ENCODE results near the gene TNIK. TPM values are rescaled to one million over a fixed set of nuclear protein-coding genes. Genes with fewer than 3 reads are reported as not detected.

The TNIK gene
- total RNA-seq, 3 donors from 2014 or later, result 7.4 to 17.6 (median 10.2) TPM

DNA sequence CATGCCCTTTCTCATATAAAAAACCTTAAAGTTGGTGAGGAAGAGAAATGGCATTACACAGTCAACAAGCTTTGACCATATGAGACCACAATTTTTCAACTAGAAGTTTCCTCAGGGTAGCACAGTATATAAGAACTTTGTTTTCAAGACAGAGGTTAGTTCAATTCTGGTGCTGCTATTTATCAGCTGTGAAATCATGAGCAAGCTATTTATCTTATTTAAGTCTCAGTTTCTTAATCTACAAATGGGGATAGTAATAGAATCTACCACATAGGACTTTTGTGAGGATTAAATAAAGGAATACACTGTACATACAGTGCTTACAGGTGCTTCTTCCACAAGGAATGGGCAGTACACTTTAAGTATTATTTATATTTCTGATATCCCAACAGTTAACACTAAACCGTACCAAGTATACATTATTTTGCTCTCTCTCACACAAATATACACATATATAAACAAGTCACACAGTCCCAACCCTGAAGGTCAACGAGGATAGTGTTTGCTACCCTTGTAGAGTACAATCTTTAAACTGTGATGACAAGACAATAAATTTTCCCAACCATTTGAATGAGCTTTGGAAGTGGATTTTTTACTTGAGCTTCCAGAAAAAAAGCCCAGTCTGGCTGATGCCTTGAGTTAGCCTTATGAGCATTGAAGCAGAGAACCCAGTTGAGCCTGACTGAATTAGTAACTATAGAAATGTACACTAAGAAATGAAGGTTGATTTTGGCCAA lies 178.8 kb downstream of the TNIK start:
- no peaks in the 10 kb centered on the region for H3K4me1 ChIP-seq
- H3K27me3 ChIP-seq, result no peaks in the 10 kb centered on the region
- TF ChIP-seq POLR2AphosphoS5 (IDR thresholded peaks at IDR 0.05), result no peak
- no peak for TF ChIP-seq POLR2A (IDR thresholded peaks at IDR 0.05)
- TF ChIP-seq CTCF (IDR thresholded peaks at IDR 0.05), result no peak
- no peaks in the 10 kb centered on the region for H3K9me3 ChIP-seq
- intact Hi-C loops (cut with DNase I; ENCODE audit: low total_unique reads), result no loop called here
- DNase-seq (ENCODE audit: low spot score in 2 of 2), result no peak
- H3K27ac ChIP-seq, result no peak overlapping the region
- H3K4me3 ChIP-seq, result no peak overlapping the region
- H3K36me3 ChIP-seq, result no peaks in the 10 kb centered on the region

DNA sequence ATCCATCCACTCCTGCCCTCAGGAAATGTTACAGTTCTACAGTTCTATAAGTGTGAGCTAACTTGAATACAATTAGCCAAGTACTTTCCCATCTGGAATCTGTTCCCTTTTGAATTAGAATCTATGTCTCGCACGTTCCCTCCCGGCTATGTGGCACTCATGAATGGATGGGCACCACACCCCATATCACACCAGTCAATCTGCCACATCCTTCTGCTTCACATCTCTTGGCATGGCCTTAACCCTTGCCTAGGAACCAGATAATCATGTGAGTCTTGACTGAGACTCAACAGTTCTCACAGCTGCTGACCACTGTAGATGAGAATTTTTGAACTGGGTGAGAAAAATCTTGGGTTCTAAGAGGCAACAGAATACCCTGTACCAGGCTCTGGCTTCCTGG lies 180.2 kb downstream of the TNIK start:
- no peaks in the 10 kb centered on the region for H3K36me3 ChIP-seq
- no peaks in the 10 kb centered on the region for H3K9me3 ChIP-seq
- H3K4me1 ChIP-seq, result no peaks in the 10 kb centered on the region
- no peak for TF ChIP-seq POLR2AphosphoS5 (IDR thresholded peaks at IDR 0.05)
- no peak for TF ChIP-seq POLR2A (IDR thresholded peaks at IDR 0.05)
- intact Hi-C loops (cut with DNase I; ENCODE audit: low total_unique reads), result no loop called here
- H3K27ac ChIP-seq, result no peak overlapping the region
- H3K27me3 ChIP-seq, result no peaks in the 10 kb centered on the region
- no peak overlapping the region for H3K4me3 ChIP-seq
- DNase-seq (ENCODE audit: low spot score in 2 of 2), result no peak

DNA sequence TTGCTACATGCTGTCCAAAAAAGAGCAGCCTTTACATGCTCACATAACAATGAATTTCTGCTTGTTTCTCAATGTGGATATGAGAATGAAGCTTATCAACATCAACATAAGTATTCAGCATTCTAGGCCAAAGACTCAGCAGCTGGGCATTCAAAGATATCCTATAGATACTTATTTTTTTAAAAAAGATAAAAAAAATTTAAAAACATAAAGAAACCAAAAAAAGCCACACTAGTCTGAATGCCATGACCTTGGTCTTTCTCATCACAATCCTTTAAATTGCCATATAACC lies 182.0 kb downstream of the TNIK start:
- no peak for DNase-seq (ENCODE audit: low spot score in 2 of 2)
- no peak for TF ChIP-seq CTCF (IDR thresholded peaks at IDR 0.05)
- TF ChIP-seq POLR2A (IDR thresholded peaks at IDR 0.05), result no peak
- TF ChIP-seq POLR2AphosphoS5 (IDR thresholded peaks at IDR 0.05), result no peak
- no peaks in the 10 kb centered on the region for H3K36me3 ChIP-seq
- intact Hi-C loops (cut with DNase I; ENCODE audit: low total_unique reads), result no loop called here
- H3K4me3 ChIP-seq, result no peak overlapping the region
- H3K9me3 ChIP-seq, result no peaks in the 10 kb centered on the region
- H3K4me1 ChIP-seq, result no peaks in the 10 kb centered on the region
- no peaks in the 10 kb centered on the region for H3K27me3 ChIP-seq
- H3K27ac ChIP-seq, result no peak overlapping the region

GRCh38 chr3:171277456-171278298 lies 182.5 kb downstream of the TNIK start:
- DNase-seq (ENCODE audit: low spot score in 2 of 2), result no peak
- Histone ChIP-seq H3K4me3 (no peak overlapping the region), H3K27ac (no peak overlapping the region), H3K4me1 (no peaks in the 10 kb centered on the region), H3K27me3 (no peaks in the 10 kb centered on the region), H3K36me3 (no peaks in the 10 kb centered on the region), H3K9me3 (no peaks in the 10 kb centered on the region)
- intact Hi-C loops (cut with DNase I; ENCODE audit: low total_unique reads), result no loop called here
- TF ChIP-seq CTCF (IDR thresholded peaks at IDR 0.05) (no peak), POLR2A (IDR thresholded peaks at IDR 0.05) (no peak), POLR2AphosphoS5 (IDR thresholded peaks at IDR 0.05) (no peak)

GRCh38 chr3:171276923-171277322 lies 183.3 kb downstream of the TNIK start:
- intact Hi-C loops (cut with DNase I; ENCODE audit: low total_unique reads), result no loop called here
- no peak overlapping the region for H3K27ac ChIP-seq
- TF ChIP-seq CTCF (IDR thresholded peaks at IDR 0.05) (no peak), POLR2A (IDR thresholded peaks at IDR 0.05) (no peak), POLR2AphosphoS5 (IDR thresholded peaks at IDR 0.05) (no peak)
- H3K4me3 ChIP-seq, result no peak overlapping the region
- H3K36me3 ChIP-seq, result no peaks in the 10 kb centered on the region
- H3K27me3 ChIP-seq, result no peaks in the 10 kb centered on the region
- no peaks in the 10 kb centered on the region for H3K9me3 ChIP-seq
- no peak for DNase-seq (ENCODE audit: low spot score in 2 of 2)
- no peaks in the 10 kb centered on the region for H3K4me1 ChIP-seq

Measured in breast epithelium (tissue), 4 donors.